ENCODE data around the gene ARMC9.

DNA sequence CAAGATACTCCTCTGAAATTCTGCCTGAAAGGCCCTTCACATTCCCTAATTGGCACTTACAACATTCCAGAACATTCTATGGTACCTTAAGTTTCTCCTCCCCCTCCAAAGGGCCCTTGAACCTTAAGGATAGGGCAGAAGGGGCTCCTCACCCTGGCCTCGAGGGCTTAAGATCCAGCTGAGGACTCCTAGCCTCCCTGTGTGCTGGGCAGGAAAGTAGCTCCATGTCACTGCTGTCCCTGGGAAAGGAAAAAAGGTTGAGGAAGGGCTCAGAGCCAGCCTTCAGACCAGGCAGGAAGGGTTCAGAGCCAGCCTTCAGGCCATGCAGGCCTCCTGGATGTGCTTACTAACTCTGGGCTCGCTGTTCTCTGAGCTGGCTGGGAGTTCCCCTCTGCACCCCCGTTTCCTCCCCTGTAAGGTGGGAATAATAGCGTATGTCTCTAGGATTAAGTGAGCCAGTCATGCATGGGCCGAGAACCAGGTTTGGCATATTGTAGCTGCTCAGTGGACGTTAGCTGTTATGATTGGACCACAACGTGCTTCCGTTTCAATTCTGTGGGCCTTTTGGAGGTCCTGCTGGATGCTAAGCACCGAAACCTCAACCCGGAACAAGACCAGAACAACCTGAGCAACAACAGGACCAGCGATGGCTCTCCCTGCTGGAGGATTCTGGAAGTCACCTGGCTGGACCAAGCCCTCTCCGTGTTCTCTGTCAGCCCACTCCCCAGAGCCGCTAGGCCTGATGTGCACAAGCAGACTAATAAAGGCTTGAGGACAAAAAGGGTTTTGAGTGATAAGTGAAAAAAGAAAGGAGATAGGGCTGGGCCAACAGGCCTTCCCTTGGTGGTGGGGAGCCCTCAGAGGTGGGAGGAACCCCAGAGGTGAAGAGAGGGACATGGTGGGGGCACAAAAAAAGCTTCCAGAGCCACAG lies 196.0 kb downstream of the ARMC9 start:
- TF ChIP-seq ZNF529 (tag by site-specific recombination; IDR thresholded peaks at IDR 0.05; ENCODE audit: insufficient replicate concordance) (no peak), GFI1B (tag by site-specific recombination; IDR thresholded peaks at IDR 0.05) (no peak), TCF7L2 (IDR thresholded peaks at IDR 0.05; ENCODE audit: borderline replicate concordance, low read depth, low read length) (no peak), ZNF239 (tag by site-specific recombination; IDR thresholded peaks at IDR 0.05) (no peak), CTCF (tag by site-specific recombination; IDR thresholded peaks at IDR 0.05) (no peak), YY2 (tag by site-specific recombination; IDR thresholded peaks at IDR 0.05) (no peak), KLF16 (tag by site-specific recombination; IDR thresholded peaks at IDR 0.05) (no peak), ZNF639 (tag by site-specific recombination; IDR thresholded peaks at IDR 0.05) (no peak), ZEB2 (tag by site-specific recombination; IDR thresholded peaks at IDR 0.05) (no peak), ZNF140 (tag by site-specific recombination; IDR thresholded peaks at IDR 0.05) (no peak)
- TF ChIP-seq, protein P1, sequence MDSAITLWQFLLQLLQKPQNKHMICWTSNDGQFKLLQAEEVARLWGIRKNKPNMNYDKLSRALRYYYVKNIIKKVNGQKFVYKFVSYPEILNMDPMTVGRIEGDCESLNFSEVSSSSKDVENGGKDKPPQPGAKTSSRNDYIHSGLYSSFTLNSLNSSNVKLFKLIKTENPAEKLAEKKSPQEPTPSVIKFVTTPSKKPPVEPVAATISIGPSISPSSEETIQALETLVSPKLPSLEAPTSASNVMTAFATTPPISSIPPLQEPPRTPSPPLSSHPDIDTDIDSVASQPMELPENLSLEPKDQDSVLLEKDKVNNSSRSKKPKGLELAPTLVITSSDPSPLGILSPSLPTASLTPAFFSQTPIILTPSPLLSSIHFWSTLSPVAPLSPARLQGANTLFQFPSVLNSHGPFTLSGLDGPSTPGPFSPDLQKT (IDR thresholded peaks at IDR 0.05; ENCODE audit: borderline replicate concordance, low read depth, low read length) = no peak
